ENCODE data around the gene OXCT2.

OXCT2 gene

GRCh38 chr1:39732730-39733129 lies 38.4 kb downstream of the OXCT2 start:
- no peak for DNase-seq

GRCh38 chr1:39729842-39730241 lies 41.3 kb downstream of the OXCT2 start:
- DNase-seq = no peak

- DNase-seq = no peak
These were observed 42.1 kb downstream of the OXCT2 start for GRCh38 chr1:39729030-39729429.

GRCh38 chr1:39727932-39728317 lies 43.2 kb downstream of the OXCT2 start:
- DNase-seq = no peak

GRCh38 chr1:39727221-39727931 lies 43.8 kb downstream of the OXCT2 start:
- DNase-seq = no peak

- no peak for DNase-seq
These were observed 44.5 kb downstream of the OXCT2 start for GRCh38 chr1:39726600-39726999.

- DNase-seq = no peak
These were observed 48.7 kb downstream of the OXCT2 start for GRCh38 chr1:39722495-39722894.

- DNase-seq = no peak
These were observed 49.5 kb downstream of the OXCT2 start for GRCh38 chr1:39721664-39722063.

- peak in 1 of 2 experiments; percentile 53 for DNase-seq
These were observed 50.8 kb downstream of the OXCT2 start for GRCh38 chr1:39720094-39720999.
